GM23338 (cell line): ENCODE data around the gene CDC6.

Experiments
- CREB1 ChIP-seq: fragments of 250-450 bp; sonication (Bioruptor Pico); IDR thresholded peaks from 2 replicates; pipeline ENCODE4 v1.5.0; 2020; ENCODE audit warnings: low read depth, mild to moderate bottlenecking, moderate library complexity
- EZH2 ChIP-seq: fragments of 200-600 bp; sonication (generic); IDR thresholded peaks from one replicate; pipeline ENCODE4 v1.8.0; 2017; ENCODE audit warnings: antibody characterized with exemption, mild to moderate bottlenecking, low read depth; ENCODE audit not compliant: unreplicated experiment
- EZH2phosphoT487 ChIP-seq: fragments of 200-600 bp; sonication (generic); IDR thresholded peaks from one replicate; pipeline ENCODE4 v1.8.1; 2018; ENCODE audit warnings: antibody characterized with exemption; ENCODE audit not compliant: unreplicated experiment
- REST ChIP-seq: IDR thresholded peaks from one replicate; pipeline ENCODE4 v1.6.1; 2018; ENCODE audit warnings: antibody characterized with exemption; ENCODE audit not compliant: unreplicated experiment
- STAT1 ChIP-seq: IDR thresholded peaks from one replicate; pipeline ENCODE4 v1.6.1; 2016; ENCODE audit warnings: antibody characterized with exemption; ENCODE audit not compliant: unreplicated experiment
- ZNF331 ChIP-seq: fragments of 250-450 bp; sonication (Bioruptor Pico); IDR thresholded peaks from 2 replicates; pipeline ENCODE4 v1.5.0; 2020; ENCODE audit warnings: low read depth, mild to moderate bottlenecking, moderate library complexity
- TF ChIP-seq, protein P1 (sequence below), 2 experiments: fragments of 200-600 bp in 1 of 2; sonication (generic) in 1 of 2; conservative IDR thresholded peaks; 2 replicates each; pipeline versions ENCODE4 v1.5.1 to v1.6.1; 2016 to 2017; ENCODE audit warnings: antibody characterized with exemption in 2 of 2, low read depth in 2 of 2, mild to moderate bottlenecking in 2 of 2, moderate library complexity in 1 of 2
- TF ChIP-seq, protein P2 (sequence below): IDR thresholded peaks from 2 replicates; pipeline ENCODE4 v1.6.1; 2016; ENCODE audit warnings: antibody characterized with exemption

DNA sequence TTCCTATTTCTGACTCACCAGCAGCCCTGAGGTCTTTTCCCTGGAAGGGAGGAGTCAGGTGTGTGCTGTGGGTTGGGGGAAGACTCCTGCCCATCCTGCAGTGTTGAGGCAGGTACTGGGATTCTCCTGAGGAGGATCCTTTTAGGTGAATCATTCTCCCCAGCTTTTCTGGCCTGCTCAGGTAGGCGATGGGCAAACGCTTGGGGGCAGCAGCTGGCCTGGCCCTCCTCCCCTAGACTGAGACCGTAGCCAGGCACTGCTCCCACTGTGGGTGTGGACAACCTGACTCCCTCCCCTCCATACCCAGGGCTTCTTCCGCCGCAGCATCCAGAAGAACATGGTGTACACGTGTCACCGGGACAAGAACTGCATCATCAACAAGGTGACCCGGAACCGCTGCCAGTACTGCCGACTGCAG lies 61.8 kb downstream of the CDC6 start:
- TF ChIP-seq REST (no peak), EZH2phosphoT487 (no peak), EZH2 (no peak), STAT1 (no peak), ZNF331 (CRISPR knock-in tag) (no peak), CREB1 (CRISPR knock-in tag) (no peak)
- TF ChIP-seq, protein P1, sequence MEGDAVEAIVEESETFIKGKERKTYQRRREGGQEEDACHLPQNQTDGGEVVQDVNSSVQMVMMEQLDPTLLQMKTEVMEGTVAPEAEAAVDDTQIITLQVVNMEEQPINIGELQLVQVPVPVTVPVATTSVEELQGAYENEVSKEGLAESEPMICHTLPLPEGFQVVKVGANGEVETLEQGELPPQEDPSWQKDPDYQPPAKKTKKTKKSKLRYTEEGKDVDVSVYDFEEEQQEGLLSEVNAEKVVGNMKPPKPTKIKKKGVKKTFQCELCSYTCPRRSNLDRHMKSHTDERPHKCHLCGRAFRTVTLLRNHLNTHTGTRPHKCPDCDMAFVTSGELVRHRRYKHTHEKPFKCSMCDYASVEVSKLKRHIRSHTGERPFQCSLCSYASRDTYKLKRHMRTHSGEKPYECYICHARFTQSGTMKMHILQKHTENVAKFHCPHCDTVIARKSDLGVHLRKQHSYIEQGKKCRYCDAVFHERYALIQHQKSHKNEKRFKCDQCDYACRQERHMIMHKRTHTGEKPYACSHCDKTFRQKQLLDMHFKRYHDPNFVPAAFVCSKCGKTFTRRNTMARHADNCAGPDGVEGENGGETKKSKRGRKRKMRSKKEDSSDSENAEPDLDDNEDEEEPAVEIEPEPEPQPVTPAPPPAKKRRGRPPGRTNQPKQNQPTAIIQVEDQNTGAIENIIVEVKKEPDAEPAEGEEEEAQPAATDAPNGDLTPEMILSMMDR (conservative IDR thresholded peaks at IDR 0.05; ENCODE audit: low read depth in 2 of 2), result no peak; a peak in 1 of 4 replicates
- TF ChIP-seq, protein P2, sequence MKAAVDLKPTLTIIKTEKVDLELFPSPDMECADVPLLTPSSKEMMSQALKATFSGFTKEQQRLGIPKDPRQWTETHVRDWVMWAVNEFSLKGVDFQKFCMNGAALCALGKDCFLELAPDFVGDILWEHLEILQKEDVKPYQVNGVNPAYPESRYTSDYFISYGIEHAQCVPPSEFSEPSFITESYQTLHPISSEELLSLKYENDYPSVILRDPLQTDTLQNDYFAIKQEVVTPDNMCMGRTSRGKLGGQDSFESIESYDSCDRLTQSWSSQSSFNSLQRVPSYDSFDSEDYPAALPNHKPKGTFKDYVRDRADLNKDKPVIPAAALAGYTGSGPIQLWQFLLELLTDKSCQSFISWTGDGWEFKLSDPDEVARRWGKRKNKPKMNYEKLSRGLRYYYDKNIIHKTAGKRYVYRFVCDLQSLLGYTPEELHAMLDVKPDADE, result no peak
